K562 (cell line): Measurements from ENCODE around the gene DAPK2. TPM values are rescaled to one million over a fixed set of nuclear protein-coding genes. Genes with fewer than 3 reads are reported as not detected.

ENCODE experiments used
- BRCA1 ChIP-seq, 2 experiments: fragments of 450-650 bp in 1 of 2; sonication (generic) in 1 of 2; formaldehyde crosslinking in 1 of 2; IDR thresholded peaks; 2 replicates each; pipeline versions ENCODE4 v1.5.0 to v1.6.1; 2017 to 2020; ENCODE audit warnings: mild to moderate bottlenecking in 1 of 2, missing genetic modification reagents in 1 of 2
- C11orf30 ChIP-seq: fragments of 450-650 bp; IDR thresholded peaks from 2 replicates; pipeline ENCODE4 v1.6.1; 2016; ENCODE audit warnings: low read depth, mild to moderate bottlenecking
- CCAR2 ChIP-seq: fragments of 200-400 bp; formaldehyde crosslinking; IDR thresholded peaks from 2 replicates; pipeline ENCODE4 v1.6.1; 2017; ENCODE audit warnings: mild to moderate bottlenecking, low read depth, low read length
- E4F1 ChIP-seq: fragments of 250-450 bp; sonication (Bioruptor Pico); IDR thresholded peaks from 2 replicates; pipeline ENCODE4 v1.5.0; 2021; ENCODE audit warnings: mild to moderate bottlenecking, borderline replicate concordance
- ETV5 ChIP-seq: sonication (generic); formaldehyde crosslinking; IDR thresholded peaks from 2 replicates; pipeline ENCODE4 v1.4.0; 2020; ENCODE audit warnings: low read depth, mild to moderate bottlenecking, missing genetic modification reagents
- HCFC1 ChIP-seq: IDR thresholded peaks from 2 replicates; pipeline ENCODE4 v1.6.1; 2012; ENCODE audit warnings: low read depth, low read length, improper control_type of control experiment
- HDAC3 ChIP-seq: fragments of 450-650 bp; IDR thresholded peaks from 2 replicates; pipeline ENCODE4 v1.6.1; 2018; ENCODE audit warnings: borderline replicate concordance, mild to moderate bottlenecking, moderate library complexity; ENCODE audit not compliant: partially characterized antibody
- HMGXB4 ChIP-seq: sonication (generic); formaldehyde crosslinking; IDR thresholded peaks from 2 replicates; pipeline ENCODE4 v1.8.1; 2023; ENCODE audit warnings: mild to moderate bottlenecking, missing genetic modification reagents
- KLF10 ChIP-seq: fragments of 250-450 bp; sonication (Bioruptor Pico); IDR thresholded peaks from 2 replicates; pipeline ENCODE4 v1.6.1; 2021; ENCODE audit warnings: matching md5 sums
- MCM3 ChIP-seq: fragments of 450-650 bp; IDR thresholded peaks from 2 replicates; pipeline ENCODE4 v1.6.1; 2016
- NFYB ChIP-seq: IDR thresholded peaks from 2 replicates; pipeline ENCODE4 v1.6.1; 2011; ENCODE audit warnings: mild to moderate bottlenecking, moderate library complexity; ENCODE audit not compliant: insufficient read length; ENCODE audit errors: extremely low read depth
- POLR2A ChIP-seq: fragments of 450-650 bp; conservative IDR thresholded peaks from 2 replicates; pipeline ENCODE4 v1.6.1; 2016
- SIX5 ChIP-seq, 2 experiments: IDR thresholded peaks; 2 replicates each; pipeline ENCODE4 v1.6.1; 2011; ENCODE audit warnings: low read length in 2 of 2, borderline replicate concordance in 1 of 2, low read depth in 1 of 2, mild to moderate bottlenecking in 1 of 2, moderate library complexity in 1 of 2; ENCODE audit not compliant: insufficient read depth in 1 of 2
- UBTF ChIP-seq, 2 experiments: IDR thresholded peaks; 2 replicates each; pipeline ENCODE4 v1.6.1; 2012; ENCODE audit warnings: improper control_type of control experiment in 2 of 2, low read depth in 2 of 2, low read length in 2 of 2, borderline replicate concordance in 1 of 2
- XRCC5 ChIP-seq: fragments of 200-400 bp; formaldehyde crosslinking; IDR thresholded peaks from 2 replicates; pipeline ENCODE4 v1.6.1; 2017; ENCODE audit warnings: low read depth, mild to moderate bottlenecking, low read length
- YBX1 ChIP-seq: fragments of 450-650 bp; IDR thresholded peaks from 2 replicates; pipeline ENCODE4 v1.7.1; 2016; ENCODE audit warnings: mild to moderate bottlenecking
- ZNF436 ChIP-seq: fragments of 250-450, 450-650 bp; sonication (Bioruptor Pico); formaldehyde crosslinking; IDR thresholded peaks from 2 replicates; pipeline ENCODE4 v1.7.0; 2020; ENCODE audit warnings: mild to moderate bottlenecking
- ZNF507 ChIP-seq: conservative IDR thresholded peaks from 2 replicates; pipeline ENCODE4 v1.6.1; 2017; ENCODE audit warnings: missing genetic modification characterization, missing compliant biosample characterization
- polyA plus RNA-seq, 8 experiments: library from polyadenylated mRNA; depleted of rRNA in 4 of 8; stranded (reverse) in 5 of 8; unstranded in 3 of 8; fragments of >200 nt; fragmentation: Nextera tagmentation in 2 of 8; fragmentation: Illumina TruSeq in 1 of 8; extraction: Ambion mirVana in 2 of 8; extraction: Trizol in 1 of 8; gene quantifications; 2 replicates each; pipeline versions ENCODE4 v1.2.1 to v1.2.3, GENCODE V29; 2011 to 2014; ENCODE audit warnings: inconsistent platforms in 1 of 8, missing spikeins in 1 of 8
- total RNA-seq, 7 experiments: library from RNA; depleted of rRNA in 6 of 7; stranded (reverse); fragments of >200 nt in 6 of 7; fragmentation: Illumina TruSeq in 2 of 7; extraction: Trizol in 2 of 7; gene quantifications; 2 replicates each; pipeline versions ENCODE4 v1.2.1 to v1.2.3, GENCODE V29; 2011 to 2021; ENCODE audit warnings: low replicate concordance in 1 of 7
- TF ChIP-seq, protein P1 (sequence below): sonication (generic); formaldehyde crosslinking; IDR thresholded peaks from 2 replicates; pipeline ENCODE4 v1.8.1; 2023; ENCODE audit warnings: mild to moderate bottlenecking, missing genetic modification reagents, moderate library complexity

The DAPK2 gene
- total and polyA plus RNA-seq, 9 of the 15 experiments (the other 6 are each of a cell fraction or from before 2014, with no cell fraction given): 0.14 to 5.2 (median 2.2) TPM

DNA sequence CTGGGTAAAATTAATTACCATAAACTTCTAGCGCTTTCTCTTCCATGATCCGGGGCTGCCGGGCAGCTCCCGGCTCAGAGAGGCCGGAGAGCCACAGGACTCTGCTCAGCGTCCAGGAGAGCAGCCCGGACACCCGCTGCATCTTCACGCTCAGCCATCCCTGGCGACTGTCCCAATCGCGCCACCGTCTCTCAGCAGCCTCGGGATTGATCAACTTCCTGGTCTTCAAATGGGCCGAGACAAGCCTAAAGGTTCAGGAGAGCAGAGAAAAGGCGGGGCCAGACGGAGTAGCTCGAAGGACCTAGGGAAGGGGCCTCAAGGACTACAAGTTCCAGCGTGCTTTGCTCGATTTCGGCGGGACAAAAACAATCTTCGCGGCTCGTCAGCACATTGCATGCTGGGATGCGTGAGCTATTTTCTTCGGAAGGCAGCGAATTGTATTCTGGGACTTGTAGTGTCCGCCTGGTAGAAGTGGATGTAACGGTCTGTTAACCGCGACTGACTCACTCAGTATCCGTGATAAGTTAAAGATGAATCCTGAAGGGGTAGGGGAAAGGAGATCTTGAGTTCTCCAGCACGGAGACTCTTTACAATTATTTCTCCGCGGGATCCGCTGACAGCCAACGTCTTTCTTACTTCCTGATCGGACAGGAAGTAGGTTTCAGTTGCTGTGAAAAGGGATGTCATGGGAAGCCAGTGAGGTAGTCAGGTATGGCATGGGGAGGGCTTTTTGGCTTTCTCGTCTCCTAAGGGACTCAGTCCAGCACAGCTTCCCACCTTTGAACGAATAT, 47.5 kb upstream of the DAPK2 start, which contains the start of gene CIAO2A (continued):
- TF ChIP-seq SIX5 (IDR thresholded peaks at IDR 0.05; ENCODE audit: borderline replicate concordance in 1 of 2, insufficient read depth in 1 of 2, low read depth in 1 of 2, low read length in 2 of 2) (peak; percentile 92 to 96), UBTF (IDR thresholded peaks at IDR 0.05; ENCODE audit: borderline replicate concordance in 1 of 2, low read depth in 2 of 2, low read length in 2 of 2) (peak; percentile 69 to 73; a peak in 3 of 4 replicates), XRCC5 (no peak), CCAR2 (no peak), MCM3 (no peak), BRCA1 (IDR thresholded peaks at IDR 0.05) (no peak), BRCA1 (CRISPR knock-in tag; IDR thresholded peaks at IDR 0.05) (no peak), HDAC3 (no peak), E4F1 (CRISPR knock-in tag) (no peak), C11orf30 (peak; percentile 87), YBX1 (no peak), HMGXB4 (CRISPR knock-in tag) (no peak), ZNF436 (CRISPR knock-in tag) (no peak), POLR2A (peak; percentile 88), NFYB (peak; percentile 8), ETV5 (CRISPR knock-in tag) (no peak; the same call in 1 of the 2 replicates), KLF10 (CRISPR knock-in tag) (no peak), HCFC1 (peak; percentile 98), ZNF507 (tag) (no peak)
- TF ChIP-seq, protein P1, sequence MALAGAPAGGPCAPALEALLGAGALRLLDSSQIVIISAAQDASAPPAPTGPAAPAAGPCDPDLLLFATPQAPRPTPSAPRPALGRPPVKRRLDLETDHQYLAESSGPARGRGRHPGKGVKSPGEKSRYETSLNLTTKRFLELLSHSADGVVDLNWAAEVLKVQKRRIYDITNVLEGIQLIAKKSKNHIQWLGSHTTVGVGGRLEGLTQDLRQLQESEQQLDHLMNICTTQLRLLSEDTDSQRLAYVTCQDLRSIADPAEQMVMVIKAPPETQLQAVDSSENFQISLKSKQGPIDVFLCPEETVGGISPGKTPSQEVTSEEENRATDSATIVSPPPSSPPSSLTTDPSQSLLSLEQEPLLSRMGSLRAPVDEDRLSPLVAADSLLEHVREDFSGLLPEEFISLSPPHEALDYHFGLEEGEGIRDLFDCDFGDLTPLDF (CRISPR knock-in tag): peak; percentile 92
